ENCODE results near the gene DOLK.
A peak's percentile ranks its signal among the peaks of the same experiment; 100 is the strongest.

DOLK gene

DNA sequence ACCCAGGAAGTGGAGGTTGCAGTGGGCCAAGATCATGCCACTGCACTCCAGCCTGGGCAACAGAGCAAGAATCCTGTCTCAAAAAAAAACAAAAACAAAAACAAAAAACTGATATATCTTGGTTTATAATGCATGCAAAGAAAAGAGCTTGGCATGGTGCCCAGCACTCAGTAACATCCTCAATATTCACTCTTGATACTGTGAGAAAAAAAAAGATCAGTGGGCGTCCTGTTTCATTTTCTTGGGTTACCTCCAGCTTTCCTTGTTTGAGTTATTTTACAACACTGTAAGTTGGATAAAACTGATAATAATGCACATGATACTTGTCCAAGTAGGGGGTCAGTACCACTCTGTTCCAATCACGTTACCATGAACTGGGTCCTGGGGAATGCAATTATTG lies 18.8 kb downstream of the DOLK start:
- TF ChIP-seq, protein P1, sequence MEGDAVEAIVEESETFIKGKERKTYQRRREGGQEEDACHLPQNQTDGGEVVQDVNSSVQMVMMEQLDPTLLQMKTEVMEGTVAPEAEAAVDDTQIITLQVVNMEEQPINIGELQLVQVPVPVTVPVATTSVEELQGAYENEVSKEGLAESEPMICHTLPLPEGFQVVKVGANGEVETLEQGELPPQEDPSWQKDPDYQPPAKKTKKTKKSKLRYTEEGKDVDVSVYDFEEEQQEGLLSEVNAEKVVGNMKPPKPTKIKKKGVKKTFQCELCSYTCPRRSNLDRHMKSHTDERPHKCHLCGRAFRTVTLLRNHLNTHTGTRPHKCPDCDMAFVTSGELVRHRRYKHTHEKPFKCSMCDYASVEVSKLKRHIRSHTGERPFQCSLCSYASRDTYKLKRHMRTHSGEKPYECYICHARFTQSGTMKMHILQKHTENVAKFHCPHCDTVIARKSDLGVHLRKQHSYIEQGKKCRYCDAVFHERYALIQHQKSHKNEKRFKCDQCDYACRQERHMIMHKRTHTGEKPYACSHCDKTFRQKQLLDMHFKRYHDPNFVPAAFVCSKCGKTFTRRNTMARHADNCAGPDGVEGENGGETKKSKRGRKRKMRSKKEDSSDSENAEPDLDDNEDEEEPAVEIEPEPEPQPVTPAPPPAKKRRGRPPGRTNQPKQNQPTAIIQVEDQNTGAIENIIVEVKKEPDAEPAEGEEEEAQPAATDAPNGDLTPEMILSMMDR (conservative IDR thresholded peaks at IDR 0.05; ENCODE audit: low read depth, low read length) = no peak
- DNase-seq (ENCODE audit: low read depth) = no peak
- H3K4me3 ChIP-seq (ENCODE audit: low read length) = no peak overlapping the region

DNA sequence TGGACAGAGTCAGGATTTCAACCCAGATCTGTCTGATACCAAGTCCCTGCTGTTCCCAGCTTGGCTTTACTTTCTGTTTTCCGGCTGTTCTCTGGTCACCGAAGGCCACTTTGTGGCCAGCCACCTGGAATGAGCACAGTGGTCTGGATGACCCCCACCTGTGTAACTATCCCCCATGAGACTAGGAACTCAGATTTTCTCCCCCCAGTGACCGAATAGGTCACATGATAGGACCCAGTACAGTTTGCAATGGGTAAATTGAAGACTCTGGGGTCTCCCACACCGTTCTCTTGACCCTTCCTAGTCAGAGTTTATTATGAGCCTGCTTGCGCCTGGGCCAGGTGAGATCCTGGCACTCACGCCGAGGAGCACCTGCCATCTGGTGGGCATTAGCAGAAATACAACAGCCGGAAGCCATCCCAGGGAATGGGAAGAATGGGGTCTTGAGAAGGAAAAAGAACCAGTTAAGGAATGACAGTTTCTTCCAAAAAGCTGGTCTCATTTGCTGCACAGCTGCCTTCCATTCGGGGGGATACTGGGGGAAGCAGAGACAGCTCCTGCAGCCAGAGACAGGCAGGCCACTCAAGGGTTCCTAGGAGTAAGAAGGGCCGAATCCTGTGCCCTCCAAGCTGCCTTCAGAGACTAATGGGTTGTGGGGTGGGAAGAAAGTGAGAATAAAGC lies 19.5 kb downstream of the DOLK start:
- TF ChIP-seq, protein P1 (conservative IDR thresholded peaks at IDR 0.05; ENCODE audit: low read depth, low read length) = peak; percentile 88
- no peak for DNase-seq (ENCODE audit: low read depth)
- no peak overlapping the region for H3K4me3 ChIP-seq (ENCODE audit: low read length)

DNA sequence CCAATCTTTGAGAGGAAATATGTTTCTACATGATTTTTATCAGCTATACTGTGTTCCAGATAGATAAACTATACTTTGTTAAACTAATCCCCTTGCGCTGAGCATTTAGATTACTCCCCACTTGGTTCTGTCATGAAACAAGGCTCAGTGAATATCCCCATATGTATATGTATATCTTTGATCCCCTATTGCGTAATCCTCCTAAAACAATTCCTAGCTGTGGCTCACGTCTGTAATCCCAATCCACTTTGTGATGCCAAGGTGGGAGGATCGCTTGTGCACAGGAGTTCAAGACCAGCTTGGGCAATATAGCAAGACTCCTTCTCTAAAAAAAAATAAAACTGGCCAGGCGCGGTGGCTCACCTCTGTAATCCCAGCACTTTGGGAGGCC lies 23.9 kb downstream of the DOLK start:
- TF ChIP-seq, protein P1 (conservative IDR thresholded peaks at IDR 0.05; ENCODE audit: low read depth, low read length) = no peak
- H3K4me3 ChIP-seq (ENCODE audit: low read length) = no peak overlapping the region
- DNase-seq (ENCODE audit: low read depth) = no peak

DNA sequence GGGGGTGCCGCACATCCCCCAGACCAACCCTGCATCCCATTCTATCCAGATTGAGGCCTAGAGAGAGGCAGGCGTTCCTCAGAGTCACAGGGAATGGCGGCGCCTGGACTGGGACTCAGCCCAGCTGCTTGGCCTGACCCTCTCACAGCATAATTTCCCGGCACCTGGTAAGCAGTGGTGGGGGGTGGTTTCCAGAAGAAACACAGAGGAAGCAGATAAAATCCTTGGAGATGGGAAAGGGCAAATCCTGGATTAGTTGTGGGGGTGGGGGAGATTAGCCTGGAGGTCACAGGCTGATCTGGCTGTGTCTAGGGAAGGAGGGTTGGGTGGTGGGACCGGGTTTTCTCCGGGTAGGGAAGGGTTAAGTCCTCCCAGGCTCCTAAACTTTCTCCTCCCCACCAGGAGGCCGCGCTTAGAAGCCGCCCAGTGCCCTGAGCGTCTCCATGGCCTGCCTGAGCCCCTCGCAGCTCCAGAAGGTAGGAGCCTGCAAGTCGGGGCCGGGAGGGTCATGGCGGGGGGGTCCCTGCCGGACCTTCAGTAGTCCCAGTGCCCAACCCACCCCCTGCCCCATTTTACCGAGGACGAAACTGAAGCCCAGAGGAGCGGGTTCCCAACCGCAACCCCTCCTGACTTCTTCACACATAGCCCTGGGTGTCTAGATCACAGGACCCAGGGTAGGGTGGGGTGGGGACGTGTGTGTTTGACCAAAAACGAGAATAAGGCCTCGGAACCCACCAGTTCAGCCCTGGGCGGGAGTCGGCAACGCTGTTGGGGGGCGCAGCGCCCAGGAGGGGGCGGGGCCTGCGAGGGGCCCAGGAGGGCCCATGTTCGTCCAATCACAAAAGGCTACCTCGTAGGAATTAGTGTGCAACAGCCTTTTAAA lies 25.3 kb downstream of the DOLK start:
- TF ChIP-seq, protein P1 (conservative IDR thresholded peaks at IDR 0.05; ENCODE audit: low read depth, low read length) = peak; percentile 16
- H3K4me3 ChIP-seq (ENCODE audit: low read length) = peak overlapping the region; percentile 51
- peak; percentile 53 for DNase-seq (ENCODE audit: low read depth)

GRCh38 chr9:128920381-128921058 lies 26.9 kb downstream of the DOLK start, which contains the start of gene PHYHD1:
Gene PHYHD1 (plus strand): TSS chr9:128920982. CDS start chr9:128922324, 1,342 bp downstream.
- TF ChIP-seq, protein P1 (conservative IDR thresholded peaks at IDR 0.05; ENCODE audit: low read depth, low read length) = no peak
- peak within 1 kb of the TSS; percentile 51 for H3K4me3 ChIP-seq (ENCODE audit: low read length)
- DNase-seq (ENCODE audit: low read depth) = no peak

DNA sequence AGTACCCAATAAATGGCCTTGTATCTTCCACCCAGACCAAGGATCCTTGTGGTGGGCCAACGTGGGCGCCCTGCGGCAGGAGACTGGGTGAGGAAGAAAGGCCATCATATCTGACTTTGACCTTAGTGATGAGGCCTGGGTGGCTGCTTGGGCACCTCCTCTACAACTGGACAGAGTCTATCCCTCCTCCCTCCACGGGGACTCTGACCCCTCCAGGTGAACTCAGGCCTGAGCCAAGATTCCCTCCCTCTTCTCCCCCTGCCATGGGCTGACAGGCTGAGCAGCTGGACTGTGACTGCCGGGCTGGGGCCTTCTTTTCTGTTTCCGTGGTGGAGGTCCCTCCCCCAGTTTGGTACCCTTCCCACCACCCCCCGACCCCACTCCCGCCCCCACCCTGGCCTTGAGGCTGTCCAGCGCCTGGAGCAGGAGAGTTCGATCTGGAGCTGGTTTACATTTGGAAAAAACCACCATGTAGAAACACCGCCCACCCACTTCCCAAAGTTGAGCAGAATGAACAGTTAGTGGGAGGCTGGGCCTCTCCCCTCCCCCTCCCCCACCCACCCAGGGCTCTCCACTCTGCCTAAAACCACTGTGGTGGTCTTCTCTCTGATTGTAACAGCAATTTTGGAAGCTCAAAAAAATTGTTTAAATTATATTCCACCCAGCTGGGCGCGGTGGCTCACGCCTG lies 27.9 kb downstream of the DOLK start:
- no peak for DNase-seq (ENCODE audit: low read depth)
- H3K4me3 ChIP-seq (ENCODE audit: low read length) = no peak overlapping the region
- TF ChIP-seq, protein P1 (conservative IDR thresholded peaks at IDR 0.05; ENCODE audit: low read depth, low read length) = no peak
